NCI-H146 (cell line): ENCODE measurements around the gene ACADVL.

Experiments used
- DNase-seq: peaks from one replicate; lab custom pipeline; 2025; lab: John Stamatoyannopoulos, UW

The ACADVL gene

DNA sequence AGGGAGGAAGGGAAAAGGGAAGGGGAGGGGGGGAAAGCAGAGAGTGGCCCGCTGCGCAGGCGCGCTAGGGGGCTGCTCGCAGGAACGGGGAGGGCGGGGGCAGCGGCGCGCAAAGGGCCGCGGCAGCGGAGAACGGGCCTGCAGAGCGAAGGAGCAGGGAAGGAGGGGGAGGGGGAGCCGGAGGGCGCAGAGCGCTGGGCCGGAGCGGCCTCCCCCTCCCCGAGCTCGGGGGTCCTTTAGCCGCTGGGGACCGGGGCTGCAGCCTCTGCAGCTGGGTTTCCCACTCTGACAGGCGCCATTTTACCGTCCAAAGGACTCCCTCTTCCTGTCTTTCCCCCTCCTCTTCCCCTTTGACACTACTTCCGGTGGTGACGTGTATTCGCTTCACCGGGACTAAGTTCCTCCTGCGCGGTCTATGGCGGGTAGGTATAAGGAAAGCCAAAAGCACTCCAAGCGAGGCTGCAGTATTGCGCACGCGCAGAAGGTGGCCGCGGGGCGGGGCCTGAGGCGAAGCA, 32.0 kb downstream of the ACADVL start, which contains the start of gene CTDNEP1:
CTDNEP1 (minus strand) TSS at position 74 of the 515 bp plus-strand sequence. CDS start 438 bp downstream, outside the sequence.
- DNase-seq, result peak; percentile 99

DNA sequence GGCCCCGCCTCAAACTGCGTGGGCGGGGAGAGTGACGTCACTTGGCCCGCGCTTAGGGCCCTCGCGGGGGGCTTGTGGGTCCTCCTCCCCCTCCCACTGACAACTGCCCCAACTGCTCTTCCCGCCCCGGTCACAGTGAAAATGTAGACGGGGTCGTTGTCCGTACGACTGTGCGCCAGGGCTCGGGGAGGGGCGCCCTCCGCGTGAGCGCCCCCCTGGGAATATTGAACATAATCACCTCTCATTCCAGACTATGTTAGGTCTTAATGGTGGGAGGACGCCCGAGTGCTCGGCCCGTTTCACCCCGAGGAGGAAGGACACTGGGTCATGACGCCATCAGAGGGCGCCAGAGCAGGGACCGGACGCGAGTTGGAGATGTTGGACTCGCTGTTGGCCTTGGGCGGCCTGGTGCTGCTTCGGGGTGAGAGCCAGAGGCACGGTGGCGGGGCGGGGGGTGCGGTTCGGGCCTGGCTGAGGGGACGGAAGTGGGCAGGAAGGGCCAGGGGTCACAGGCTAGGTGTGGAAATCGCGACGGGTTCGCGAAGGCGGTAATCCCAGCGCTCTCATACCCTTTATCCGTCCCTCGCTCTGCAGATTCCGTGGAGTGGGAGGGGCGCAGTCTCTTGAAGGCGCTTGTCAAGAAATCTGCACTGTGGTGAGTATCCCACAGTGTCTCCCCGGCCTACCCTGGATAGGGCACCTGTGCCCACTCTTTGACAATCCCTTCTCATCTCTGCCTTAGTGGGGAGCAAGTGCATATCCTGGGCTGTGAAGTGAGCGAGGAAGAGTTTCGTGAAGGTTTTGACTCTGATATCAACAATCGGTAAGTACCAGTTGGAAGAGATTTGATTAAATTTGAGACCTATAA, 32.7 kb downstream of the ACADVL start, which contains the start of gene ELP5:
ELP5 (plus strand) TSS at position 40 of the 868 bp plus-strand sequence; CDS start at position 376, 336 bp downstream.
- peak; percentile 91 for DNase-seq

DNA sequence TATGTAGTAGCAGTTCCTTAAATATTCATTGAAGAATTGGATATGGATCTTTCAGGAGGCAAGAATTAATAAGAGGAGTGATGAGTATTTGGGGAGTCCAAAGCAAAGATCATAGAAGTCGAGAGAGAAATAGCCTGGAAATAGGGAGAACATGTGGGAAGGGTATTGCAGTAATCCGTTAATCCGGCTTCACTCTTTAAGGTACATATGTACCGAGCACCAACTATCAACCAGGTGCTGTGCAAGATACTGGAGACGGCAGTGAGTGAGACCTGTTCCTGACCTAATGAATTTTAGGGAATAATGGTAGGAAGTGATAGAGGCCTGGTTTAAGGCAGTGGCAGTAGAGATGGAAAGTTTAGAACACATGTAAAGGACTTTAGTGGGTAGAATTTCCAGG, 33.3 kb downstream of the ACADVL start:
- no peak for DNase-seq

DNA sequence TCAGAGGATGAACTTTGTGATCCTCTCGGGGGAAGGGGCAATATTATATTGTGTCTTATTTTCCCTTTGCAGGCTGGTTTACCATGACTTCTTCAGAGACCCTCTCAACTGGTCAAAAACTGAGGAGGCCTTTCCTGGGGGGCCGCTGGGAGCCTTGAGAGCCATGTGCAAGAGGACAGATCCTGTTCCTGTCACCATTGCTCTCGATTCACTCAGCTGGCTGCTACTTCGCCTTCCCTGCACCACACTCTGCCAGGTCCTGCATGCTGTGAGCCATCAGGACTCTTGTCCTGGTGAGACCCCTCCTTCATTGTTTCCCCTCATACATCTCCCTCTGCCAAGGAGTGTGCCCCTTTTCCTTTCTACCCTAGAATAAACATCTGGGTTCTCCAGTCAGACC, 34.8 kb downstream of the ACADVL start:
- DNase-seq, result no peak

DNA sequence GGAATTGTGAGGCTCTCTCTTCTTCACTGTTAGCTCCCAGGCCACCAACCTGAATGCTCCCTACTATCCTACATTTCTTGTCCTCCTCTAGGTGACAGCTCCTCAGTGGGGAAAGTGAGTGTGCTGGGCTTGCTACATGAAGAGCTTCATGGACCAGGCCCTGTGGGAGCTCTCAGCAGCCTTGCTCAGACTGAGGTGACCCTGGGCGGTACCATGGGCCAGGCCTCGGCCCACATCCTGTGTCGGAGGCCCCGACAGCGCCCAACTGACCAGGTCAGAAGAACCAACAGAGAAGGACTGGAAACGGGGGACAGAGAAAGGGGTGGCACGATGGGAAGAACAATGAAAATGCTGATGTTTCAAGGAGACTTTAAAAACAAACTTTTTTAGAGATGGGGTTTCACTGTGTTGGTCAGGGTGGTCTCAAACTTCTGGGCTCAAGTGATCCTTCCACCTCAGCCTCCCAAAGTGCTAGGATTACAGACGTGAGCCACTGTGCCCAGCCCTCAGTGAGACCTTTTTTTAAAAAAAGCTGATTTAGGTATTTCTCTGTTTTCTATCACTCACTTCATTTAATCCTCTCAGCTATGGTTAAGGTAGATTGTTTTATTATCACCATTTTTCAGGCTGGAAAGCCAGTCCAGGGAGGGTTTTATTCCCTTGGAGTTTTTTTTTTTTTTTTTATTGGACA, 37.2 kb downstream of the ACADVL start:
- DNase-seq, result no peak

DNA sequence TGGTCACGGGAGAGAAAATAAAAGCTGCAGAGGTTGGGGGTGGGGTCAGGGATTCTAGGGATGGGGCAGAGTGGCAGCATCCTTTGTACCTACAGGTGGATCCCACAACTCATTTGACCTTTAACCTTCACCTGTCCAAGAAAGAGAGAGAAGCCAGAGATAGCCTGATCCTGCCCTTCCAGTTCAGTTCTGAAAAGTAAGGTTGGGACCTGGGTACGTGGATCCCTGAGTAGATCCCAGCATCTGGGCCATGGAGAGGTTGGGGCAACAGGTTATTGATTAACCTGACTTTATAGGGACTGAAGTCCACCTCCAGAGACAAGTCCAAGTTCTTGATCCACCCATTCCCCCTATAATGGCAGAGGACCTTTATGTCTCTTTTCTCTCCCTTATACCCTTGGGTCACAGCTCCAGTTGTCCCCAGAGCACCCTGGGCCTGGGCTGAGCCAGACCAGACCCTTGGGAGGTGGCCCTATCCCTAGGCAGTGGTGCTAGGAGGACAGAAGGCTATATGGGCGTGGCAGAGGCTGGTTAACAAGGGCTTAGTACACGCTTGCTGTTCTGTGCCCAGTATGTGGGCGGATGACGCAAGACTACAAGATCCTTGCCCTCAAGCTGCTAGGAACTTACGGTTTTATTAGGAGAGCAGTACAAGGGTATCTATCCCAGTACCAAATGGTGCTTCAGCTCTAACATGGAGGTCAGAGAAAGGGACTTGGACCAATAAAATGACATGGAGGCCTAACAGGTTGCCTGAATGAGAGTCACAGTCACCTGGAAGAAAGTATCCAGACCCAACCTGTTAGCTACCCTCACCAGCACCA, 39.2 kb downstream of the ACADVL start:
- no peak for DNase-seq

DNA sequence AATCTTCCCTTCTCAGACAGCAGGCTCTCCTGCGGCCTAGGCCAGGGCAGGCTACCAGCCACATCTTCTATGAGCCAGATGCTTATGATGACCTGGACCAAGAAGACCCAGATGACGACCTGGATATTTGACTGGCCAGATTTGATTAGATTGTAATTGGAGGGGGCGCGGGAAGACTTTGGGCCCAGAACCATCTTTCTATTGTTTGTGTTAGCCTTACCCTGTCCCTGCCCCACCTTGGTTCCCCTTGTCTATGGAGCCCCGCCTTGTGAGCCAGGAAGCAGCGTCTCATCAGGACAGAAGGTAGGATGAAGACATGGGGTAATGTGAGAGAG, 39.8 kb downstream of the ACADVL start:
- DNase-seq, result no peak

DNA sequence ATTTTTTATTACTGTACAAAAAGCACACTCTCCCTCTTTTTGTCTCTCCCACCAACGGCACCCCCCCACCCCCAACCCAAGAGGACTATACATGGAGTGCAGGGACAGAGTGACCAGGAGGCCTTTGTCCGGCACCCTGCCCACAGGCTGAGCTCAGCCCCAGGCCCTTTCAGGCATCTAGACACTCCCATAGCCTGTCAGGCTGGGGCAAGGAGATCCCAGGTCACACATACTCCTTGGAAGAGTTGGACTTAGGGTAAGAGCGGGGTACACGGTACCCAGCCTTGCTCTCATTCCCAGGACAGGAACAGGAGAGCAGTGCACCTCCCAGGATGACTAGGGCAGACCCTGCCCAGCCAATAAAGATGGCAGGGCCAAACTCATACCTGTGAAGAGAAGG, 40.4 kb downstream of the ACADVL start:
- DNase-seq, result no peak

DNA sequence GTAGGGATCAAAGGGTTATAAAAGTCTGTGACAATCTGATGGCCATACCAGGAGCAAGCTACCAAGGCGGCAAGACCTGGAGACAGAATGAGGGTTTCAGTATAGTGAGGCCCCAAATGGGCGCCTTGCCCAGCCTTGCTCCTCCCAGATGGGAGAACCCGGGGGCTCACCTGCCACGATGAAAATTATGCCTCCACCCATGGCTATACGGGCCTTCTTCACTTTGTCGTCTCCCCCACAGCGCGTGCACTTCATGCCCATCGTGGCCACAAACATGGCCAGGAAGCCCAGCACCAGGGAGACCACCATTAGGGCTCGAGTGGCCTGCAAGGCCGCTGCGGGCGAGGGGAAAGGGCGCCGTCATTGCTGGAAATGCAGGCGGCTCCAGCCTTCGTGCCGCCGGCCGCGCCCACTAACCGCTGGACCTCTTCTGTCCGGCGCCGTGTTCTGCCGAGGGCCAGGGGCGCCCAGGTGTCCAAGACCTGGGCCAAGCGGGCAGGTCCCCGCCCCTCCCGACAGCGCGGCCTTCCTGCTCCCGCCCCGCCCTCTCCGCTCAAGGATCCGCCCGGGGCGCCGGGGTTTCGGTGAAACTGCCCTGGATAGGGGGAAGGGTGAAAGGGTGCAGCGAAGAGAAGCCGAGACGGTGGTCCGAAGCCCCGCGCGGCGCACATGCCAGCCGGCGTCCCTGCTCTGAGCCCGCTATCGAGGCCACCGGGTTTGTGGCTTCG, 41.1 kb downstream of the ACADVL start:
- peak; percentile 80 for DNase-seq

DNA sequence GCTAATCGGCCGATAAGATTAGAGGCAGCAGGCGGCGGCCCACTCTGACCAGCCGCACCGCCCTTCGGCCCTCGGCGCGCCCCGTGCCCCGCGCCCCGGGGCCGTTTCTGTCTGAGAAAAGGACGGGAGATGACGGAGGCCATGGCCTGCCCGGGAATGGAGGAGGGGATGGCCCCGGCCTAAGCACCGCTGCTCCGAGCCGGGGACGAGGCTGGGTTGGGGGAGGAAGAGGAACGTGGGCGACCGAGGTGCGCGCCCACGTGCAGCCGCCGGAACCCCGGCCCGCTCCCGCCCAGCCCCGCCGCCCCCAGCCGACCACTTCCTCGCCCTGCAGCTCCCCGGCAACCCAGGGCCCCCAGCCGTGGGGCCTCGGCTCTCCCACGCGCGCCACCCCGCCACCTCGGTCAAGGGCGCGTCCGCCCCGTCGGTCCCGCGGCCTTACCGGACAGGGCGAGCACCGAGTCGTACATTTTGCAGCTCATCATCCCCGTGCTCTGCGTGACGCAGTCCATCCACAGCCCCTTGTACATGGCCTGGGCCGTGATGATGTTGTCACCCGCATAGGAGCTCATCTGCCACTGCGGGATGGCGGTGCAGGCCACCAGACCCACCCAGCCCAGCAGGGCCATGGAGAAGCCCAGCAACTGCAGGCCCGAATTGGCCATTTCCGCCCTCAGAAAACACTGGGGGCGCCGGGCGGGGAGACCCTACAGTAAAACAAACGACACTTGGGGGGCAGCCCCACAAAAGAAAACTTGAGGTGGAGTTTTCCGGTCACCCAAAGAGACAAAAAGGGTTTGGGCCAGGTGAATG, 41.8 kb downstream of the ACADVL start:
- DNase-seq, result peak; percentile 43

DNA sequence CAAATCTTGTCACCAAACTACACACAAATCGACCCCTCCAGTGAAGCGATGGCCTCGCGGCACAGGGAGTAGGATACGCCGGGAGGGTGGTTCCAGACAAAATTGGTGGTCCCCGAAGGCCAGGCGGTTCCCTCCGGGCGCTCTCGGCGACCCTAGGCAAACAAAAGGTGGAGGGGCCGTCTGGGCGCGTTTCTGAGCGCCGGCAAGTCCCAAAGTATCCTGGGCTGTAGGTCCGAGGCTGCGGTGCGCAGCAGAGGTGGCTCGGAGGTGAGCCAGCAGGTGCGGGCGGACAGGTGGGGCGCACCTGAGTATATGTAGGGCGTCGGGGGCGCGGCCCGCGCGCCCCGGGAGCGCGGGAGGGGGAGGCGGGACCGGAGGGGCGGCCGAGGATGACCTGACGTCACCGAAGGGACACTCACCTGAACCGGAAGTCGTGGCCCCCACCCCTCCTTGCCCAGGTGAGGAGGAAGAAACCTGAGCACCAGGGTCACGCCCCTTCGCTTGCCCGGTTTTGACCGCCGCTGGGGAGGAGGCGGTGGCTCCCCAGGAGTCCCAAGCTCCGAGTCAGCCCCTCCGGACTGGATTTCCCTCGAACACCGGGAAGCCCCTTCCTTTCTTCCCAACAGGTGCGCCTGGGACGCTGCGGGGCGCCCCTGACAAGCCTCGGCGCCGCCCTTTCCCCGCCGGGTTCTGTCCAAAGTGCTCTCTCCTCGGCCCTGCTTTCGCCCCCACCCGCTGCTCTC, 42.6 kb downstream of the ACADVL start, which contains the start of gene CLDN7:
CLDN7 (minus strand) TSS at position 287 of the 743 bp plus-strand sequence. CDS start 435 bp downstream, outside the sequence.
- peak; percentile 95 for DNase-seq

DNA sequence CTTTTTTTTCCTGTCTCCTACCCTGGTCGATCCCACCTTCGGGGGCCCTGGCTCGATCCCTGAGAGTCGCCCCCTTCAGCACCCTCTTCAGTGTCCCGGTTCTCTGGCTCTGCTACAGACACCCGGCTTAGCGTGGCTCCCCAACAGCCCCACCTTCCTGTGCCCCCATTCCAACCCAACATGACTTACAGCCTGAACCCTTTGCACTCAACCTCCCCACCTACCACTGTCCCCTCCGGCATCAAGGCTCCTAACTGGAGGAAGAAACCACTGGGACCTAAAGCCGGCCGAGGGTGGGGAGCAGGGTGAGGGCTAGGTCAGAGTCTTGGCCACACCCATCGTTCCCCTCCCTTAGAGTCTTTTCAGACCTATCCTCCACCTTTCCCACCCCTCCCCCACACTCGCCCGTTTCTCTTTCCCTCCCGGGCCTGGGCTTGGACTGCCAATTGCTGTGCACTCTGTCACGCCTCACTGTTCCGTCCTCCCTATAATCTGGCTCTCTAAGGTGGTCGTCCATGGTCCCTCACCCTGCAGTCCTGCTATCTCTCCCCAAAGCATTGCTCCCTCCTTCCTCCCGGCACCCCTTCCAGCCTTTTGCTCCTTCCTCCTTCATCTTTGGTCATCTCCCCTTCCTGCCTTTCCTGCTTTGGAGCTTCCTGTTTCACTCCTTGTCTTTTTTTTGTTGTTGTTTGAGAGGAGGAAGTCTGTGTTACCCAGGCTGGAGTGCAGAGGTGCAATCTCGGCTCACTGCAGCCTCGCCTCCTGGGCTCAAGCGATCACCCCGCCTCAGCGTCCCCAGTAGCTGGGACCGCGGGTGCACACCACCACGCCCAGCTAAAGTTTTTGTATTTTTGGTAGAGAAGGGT, 43.4 kb downstream of the ACADVL start:
- peak; percentile 55 for DNase-seq

DNA sequence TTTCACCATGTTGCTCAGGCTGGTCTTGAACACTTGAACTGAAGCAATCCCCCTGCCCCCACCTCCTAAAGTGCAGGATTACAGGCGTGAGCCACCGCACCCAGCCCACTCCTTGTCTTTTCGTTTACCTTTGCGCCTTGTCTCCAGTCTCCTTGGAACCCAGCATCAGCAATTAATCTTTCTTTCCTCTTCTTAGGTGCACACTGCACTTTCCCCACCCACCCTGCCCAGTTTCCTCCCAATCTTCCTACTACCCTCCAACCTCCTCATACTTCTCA, 44.0 kb downstream of the ACADVL start:
- DNase-seq, result no peak

DNA sequence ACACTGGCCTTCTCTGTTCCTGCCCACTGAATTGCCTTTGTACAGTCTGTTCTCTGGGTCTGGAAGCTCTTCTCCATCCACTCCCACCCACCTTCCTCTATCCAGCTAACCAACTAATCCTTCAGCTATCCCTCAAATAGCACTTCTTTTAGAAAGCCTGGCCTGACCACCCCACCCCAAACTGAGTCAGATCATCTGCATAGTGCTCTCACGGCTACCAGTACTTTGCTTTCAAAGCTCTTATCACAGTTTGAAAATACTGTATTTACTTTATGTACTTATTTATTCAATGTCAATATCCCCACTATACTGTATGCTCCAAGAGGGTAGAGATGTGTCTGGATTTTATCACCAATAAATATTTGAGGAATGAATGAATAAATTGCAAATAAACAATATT, 47.0 kb downstream of the ACADVL start:
- no peak for DNase-seq
